Measurements from ENCODE around the gene TOR3A.
A peak's percentile ranks its signal among the peaks of the same experiment; 100 is the strongest.

The TOR3A gene

DNA sequence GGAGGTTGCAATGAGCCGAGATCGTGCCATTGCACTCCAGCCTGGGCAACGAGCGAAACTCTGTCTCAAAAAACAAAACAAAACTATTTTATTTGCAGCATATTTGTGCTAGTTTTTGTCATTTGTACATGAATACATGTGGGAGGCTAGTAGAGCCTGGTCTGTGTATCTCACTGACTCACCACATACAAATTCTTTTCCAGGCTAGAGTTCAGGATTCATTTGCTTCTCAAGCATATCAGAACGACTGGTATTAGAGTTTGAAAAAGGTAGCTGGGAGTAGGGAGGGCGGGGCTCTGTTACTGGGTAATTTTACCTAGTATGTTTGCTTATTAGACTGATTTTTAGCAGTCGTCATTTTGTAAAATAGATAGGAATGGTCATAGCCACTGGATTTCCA is 4.5 kb upstream of the TOR3A start:
- DNase-seq: no peak

DNA sequence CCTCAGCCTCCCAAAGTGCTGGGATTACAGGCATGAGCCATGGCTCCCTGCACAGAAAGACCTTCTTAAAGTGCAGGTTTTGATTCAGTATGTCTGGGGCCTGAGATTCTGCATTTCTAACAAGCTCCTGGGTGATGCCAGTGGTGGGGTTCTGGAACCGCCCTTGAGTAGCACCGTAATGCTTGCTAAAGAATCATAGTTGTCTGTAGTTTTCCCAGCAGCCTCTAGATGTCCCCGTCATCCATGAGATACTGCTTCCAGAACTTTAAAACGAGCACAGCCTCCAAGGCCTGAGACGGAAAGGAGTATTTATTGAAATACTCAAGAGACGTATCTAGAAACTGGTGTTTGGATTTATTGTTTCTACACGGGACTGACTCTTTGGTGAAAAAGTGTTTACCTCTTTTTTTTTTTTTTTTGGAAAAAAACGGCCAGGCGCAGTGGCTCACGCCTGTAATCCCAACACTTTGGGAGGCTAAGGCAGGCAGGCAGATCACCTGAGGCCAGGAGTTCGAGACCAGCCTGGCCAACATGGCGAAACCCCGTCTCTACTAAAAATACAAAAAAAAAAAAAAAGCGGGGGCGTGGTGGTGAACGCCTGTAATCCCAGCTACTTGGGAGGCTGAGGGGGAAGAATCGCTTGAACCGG is 2.6 kb upstream of the TOR3A start:
- peak; percentile 72 for DNase-seq

DNA sequence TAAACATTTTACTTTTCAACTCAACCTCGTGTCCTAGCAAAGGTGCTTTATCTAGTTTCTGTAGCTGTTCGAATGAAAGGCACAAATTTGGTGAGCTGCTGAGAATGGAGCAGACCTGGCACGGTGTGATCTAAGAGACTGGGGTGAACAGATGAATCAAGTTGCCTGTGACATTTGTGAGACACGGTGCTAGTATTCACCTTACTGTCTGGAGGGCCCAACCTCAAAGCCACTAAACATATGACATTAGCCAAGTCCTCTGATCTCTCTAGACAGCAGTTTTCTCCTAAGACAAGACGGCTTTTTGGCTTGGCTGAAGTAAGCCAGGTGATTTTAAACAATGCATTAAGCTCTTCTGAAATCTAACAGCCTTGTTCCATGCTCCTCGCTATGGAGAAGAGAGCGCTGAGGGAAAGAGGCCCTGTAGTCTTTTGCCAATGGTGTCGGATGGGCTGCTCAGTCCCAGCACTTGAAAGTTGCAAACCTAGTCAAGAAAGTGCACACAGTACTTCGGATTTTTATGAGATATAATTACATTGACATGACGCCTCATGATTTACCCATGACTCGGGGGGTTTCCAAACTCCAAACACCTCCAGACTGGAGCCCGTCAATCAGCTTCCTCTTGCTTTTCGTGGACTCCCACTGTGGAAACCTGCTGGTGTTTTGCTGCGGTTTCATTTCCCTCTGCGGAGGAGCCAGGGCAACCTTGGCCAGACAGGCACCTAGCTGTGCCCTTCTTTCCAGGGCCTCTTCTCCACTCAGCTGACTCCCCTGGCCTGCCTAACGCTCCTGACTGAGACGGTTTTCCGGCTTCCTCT is 794 bp upstream of the TOR3A start:
- no peak for DNase-seq

DNA sequence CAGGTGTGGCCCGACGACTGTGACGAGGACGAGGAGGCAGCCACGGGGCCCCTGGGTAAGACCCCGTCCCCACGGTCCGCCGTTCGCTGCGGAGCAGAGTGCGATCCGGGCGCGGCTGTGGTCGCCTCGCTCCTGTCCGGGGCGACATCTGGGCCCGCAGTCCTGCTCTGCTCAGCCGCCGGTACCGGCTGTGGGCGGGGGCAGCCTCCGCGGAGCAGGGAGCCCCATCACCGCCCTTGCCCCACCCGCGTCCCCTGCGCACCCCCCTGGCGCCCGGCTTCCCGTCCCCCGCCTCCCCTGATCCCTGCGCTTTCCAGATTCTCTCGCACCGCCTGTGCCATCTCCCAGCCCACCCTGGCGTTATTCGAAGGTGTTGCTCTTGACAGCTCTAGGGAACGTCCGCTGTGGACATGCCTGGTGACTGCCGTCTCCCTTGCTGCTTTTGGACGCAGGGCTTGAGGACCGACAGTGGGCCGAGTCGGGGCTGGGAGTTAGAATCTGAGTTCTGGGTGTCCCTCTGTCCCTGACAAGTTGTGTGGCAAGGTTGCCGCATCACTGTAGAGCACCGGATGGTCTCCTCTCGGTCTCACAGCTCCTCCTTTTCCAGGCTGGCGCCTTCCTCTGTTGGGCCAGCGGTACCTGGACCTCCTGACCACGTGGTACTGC is 596 bp downstream of the TOR3A start:
- DNase-seq: no peak

DNA sequence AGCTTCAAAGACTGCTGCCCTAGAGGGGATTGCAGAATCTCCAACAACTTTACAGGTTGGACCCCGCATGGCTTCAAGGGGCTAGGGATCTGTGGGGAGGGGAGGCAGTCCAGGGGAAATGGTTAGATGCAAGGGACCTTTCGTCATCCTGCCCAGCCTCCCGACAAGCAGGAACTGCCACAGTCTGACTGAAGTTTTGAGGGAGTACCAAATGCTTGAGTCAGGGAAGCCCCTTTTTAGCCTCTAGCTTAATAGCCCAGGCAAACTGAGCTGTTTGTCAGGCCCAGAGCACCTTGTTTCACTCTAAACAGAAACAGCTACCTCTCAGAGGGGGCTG is 1.1 kb downstream of the TOR3A start:
- DNase-seq: no peak

DNA sequence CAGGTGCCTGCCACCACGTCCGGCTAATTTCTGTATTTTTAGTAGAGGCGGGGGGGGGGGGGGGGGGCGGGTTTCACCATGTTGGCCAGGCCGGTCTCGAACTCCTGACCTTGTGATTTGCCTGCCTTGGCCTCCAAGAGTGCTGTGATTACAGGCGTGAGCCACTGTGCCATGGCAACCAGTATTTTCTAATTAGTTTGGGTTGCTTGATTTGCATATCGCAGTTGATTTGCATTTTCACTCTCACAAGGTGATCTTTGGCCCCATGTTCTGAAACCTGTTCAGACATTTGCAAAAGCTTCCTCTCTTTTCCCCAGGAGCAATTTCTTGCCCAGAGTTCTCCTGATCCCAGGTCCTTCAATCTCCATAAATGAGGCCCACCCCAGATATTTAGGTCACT is 1.7 kb downstream of the TOR3A start:
- no peak for DNase-seq

DNA sequence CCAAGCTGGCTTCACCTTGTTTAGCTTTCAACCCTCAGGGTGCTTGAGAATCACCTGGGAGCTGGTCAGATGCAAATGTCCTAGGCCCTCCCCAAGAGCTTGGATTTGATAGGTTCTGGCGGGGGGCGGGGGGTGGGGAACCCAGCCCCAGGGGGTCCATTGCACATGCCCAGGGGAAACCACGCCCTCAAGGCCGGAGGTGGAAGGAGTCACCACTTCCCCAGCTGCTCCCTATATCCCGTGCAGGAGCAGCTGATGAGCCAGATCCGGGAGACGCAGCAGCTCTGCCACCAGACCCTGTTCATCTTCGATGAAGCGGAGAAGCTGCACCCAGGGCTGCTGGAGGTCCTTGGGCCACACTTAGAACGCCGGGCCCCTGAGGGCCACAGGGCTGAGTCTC is 5.8 kb downstream of the TOR3A start:
- no peak for DNase-seq

DNA sequence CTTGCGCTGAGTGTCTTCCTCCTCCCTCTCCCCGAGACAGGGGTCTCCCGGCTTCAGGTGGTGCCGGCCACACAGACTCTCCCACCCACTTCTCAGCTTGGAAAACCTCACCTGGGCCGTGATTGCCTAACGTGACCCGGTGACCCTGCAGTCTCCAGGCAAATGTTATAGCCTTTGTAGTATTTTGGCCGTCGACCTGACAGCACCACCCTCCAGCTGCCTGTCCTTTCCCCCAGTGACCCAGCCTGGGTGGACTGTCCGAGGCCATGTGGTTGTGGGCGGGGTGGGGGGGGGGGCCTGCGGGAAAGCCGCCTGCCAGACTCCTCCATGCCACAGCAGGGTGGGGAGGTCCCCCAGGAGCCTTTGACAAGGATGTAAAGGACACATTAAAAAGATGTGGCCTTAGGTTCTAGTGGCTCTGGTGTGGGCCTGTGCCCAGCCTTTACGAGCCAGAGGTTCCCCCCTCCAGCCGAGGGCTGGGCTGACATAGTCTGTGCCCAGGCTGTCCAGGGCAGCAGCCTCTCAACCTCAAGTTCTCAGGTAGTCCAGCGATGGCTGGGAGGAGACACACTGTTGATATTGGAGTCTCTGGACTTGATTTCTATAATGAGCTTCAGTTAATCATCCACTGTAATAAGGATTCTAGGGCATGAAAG is 8.1 kb downstream of the TOR3A start:
- no peak for DNase-seq

DNA sequence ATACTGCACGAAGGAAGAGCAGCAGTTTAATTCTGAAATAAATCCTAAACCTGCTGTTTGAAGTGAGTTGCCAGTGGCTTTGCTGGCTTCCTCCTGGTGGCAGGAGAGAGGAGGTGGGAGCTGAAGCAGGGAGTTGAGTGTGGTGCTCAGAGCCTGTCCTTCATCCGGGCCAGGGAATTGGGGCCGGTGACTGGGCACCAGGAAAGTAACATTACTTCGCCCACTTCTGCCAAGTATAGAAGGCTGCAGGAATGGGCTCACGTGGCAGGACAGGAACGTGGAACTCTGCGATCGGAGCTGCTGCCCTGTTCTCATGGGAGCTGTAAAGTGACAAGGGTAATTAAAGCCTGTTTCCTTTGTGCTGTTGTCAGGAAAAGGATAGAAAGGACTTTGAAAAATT is 8.7 kb downstream of the TOR3A start:
- DNase-seq: no peak

DNA sequence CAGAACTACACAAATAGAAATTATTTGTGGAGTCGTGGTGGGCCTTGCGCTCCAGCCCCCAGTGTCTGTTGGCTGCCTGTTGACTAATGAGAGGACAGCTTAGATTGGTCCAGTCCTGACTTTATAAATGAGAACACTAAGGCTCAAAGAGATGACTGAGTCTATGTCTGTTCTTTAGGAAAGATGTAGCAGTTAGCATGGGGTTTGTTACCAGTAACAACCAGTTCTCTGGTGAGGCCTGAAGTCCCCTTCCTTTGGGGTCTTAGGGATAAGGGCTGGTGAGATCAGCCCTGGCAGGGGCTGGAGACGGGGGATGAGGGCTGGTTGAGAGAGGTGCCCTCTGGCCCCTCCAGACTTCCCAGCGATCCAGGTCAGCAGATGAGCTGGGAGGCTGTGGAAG is 9.1 kb downstream of the TOR3A start:
- no peak for DNase-seq

DNA sequence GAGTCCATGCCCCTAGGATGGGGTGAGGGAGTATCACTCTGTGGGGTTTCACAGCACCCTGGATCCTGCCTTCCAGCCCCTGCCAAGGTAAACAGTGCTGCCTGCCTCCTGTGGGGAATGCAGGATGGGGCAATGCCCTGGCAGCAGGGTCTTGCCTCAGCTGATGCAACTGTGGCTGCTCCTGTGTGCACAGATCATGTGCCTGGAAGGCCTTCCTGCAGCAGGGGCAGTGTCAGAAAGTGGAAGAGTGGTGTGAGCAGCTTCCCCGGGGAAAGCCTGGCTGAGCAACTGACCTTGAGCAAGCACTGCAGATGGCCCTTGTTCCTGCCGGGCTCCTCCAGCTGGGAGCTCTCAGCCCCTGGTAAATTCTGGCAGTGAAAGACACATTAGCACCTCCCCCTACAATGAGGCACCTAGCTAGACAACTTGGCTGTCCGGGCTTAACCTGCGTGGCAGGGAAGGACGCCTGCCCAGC is 9.9 kb downstream of the TOR3A start:
- no peak for DNase-seq

DNA sequence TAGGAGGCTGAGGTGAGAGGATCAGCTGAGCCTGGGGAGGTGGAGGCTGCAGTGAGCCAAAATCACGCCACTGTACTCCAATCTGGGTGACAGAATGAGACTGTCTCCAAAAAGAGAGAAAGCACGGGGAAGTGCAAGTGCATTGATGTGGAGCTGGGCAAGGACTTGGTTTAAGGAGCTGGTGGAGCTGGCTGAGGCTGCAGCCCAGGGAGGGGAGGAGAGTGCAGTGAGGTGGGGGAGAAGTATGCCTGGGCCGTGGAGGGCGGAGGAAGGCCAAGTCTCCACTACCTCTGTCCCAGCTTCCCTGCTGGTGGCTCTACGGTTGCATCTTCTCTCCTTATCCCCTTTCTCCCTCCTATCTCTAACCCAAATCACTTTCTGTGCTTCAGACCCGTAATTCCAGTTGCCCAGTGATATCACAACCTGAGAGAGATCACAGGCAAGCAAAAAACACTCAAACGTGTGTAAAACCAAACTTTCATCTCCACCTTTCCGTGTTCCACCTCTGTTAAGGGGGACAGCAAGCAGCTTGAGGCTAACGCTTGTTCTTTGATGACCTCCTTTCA is 11.1 kb downstream of the TOR3A start:
- DNase-seq: no peak

DNA sequence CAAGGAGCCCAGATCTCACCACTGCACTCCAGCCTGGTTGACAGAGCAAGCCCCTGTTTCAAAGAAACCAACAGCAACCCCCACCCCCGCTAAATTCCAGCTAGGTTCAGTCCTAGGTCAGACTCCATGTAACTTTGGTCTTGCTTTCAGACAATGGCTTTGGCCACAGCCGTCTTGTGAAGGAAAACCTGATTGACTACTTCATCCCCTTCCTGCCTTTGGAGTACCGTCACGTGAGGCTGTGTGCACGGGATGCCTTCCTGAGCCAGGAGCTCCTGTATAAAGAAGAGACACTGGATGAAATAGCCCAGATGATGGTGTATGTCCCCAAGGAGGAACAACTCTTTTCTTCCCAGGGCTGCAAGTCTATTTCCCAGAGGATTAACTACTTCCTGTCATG is 12.9 kb downstream of the TOR3A start:
- no peak for DNase-seq

DNA sequence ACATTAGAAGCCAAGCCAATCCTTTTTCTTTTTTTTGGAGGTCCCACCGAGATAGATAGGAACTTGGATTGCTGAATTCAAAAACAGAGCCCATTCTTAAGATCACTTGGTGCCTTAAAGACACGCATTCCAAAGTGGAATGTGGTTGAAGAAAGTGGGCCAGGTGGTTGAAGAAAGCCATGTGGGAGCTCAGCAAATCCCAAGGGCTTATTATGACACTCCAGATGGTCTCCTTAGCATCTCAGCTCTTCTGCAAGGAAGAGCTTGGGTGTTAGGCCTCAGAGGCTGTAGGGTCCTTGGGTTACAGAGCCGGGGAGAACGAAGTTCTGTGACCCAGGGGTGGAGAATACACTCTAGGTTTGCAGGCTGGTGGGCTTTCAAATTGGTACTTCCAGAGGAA is 13.5 kb downstream of the TOR3A start:
- no peak for DNase-seq

DNA sequence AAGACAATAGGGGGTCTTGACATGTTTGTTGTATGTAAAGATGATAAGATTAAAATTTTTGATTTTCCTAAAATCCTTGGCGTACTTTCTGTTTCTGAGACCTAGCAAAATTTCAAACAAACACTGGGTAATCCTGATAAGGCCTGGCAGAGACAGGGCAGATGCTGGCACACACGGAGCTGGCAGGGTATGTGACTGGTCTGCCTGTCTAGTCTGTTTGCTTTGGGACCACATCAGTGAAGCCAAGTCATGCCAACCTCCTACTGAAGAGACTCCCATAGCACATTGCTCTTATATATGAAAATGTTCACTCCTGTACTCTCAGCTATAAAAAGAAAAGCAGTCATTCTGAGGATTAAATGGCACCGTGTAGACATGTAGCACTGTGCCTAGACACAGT is 14.1 kb downstream of the TOR3A start:
- no peak for DNase-seq

DNA sequence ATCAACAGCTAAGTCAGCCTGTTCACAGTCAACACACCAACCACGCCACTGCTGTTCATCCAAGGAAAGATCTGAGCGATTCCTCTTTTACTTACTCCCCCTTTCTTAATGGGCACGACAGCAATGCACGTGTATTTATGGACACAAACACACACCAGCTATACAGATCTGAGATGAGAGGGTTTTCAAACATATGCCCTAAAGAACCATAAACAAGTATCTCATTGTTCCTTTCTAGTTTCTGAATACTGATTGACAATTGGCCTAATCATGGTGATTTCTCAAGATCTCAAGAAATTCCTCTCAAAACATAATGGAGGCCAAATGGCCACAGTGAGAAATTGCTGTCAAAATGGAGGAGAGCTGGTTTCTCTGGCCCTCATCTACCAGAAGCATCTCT is 18.0 kb downstream of the TOR3A start:
- no peak for DNase-seq

DNA sequence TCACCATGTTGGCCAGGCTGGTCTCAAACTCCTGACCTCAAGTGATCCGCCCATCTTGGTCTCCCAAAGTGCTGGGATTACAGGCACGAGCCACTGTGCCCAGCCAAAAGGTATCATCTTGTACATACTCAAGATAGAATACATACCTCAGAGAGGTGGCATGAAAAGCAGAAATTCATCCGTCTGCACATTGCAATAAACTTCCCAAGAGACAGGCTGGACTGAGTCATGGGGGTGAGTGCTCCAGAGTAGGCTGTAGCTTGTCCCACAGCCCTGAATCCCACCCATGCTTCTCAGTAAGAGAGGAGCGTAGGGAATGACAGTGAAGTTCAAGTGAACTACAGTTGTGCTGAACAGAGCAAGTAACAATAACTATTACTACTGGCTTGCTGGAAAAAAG is 19.7 kb downstream of the TOR3A start:
- no peak for DNase-seq

DNA sequence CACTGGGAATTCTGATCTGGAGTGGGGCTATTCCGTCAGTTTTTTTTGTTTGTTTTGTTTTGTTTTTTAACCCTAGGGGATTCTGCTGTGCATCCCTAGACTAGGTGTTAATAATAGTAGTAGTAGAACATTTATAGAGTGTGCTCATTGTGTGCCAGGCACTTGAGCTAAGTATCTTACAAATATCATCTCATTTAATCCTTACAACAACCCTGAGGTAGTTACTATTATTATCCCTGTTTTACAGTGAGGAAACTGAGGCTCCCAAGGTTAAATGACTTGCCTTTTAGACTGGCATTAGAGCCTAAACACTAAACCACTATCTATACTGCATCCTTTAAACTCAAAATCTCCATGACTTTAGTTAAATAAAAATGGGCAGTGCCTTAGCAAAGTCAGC is 22.1 kb downstream of the TOR3A start:
- DNase-seq: no peak

DNA sequence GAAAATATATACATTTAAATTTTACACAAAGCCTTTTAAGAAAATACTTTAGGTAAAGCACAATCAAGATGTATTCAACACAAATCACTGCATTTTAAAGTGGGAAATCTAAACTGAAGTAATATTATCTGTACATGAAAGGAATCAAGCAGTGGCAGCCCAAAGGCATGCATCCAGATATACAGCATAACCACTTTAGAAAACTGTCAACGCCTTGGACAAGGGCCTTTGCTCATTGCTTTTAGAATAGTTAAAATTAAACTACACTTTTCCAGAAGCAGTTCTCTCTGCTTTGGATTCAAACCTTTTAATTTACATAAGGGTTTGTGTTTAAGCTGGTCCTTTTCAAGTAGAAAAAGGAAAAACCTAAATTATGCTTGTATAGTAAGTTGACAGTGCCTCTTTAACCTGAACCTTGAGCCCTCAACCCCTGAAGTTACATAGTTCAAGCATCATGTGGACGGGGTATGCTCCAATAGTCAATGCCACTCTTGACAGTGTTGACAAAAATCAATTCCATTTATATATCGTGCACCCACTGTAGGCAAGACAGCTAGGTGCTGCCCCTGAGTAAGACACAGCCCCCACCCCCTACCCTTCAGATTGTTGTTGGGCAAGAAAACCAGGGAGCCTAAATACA is 22.9 kb downstream of the TOR3A start:
- DNase-seq: no peak

DNA sequence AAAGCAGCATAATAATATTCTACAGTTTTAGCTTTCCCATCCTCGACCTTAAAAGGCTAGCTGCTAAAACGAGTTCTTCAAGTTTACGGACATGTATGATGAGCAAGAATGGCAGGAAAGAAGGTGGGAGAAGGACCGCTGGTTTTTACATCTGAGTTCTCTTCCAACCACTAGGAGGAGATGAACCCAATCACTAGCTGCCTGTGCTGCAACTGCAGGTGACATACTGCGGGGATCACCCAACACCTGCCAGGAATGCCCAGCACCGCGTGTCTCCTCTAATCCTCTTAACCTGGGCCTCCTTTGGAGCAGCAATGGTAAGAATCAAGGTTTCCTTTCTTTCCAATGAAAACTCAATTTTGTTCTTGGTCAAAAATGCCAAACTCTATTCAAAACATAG is 23.5 kb downstream of the TOR3A start:
- DNase-seq: no peak

DNA sequence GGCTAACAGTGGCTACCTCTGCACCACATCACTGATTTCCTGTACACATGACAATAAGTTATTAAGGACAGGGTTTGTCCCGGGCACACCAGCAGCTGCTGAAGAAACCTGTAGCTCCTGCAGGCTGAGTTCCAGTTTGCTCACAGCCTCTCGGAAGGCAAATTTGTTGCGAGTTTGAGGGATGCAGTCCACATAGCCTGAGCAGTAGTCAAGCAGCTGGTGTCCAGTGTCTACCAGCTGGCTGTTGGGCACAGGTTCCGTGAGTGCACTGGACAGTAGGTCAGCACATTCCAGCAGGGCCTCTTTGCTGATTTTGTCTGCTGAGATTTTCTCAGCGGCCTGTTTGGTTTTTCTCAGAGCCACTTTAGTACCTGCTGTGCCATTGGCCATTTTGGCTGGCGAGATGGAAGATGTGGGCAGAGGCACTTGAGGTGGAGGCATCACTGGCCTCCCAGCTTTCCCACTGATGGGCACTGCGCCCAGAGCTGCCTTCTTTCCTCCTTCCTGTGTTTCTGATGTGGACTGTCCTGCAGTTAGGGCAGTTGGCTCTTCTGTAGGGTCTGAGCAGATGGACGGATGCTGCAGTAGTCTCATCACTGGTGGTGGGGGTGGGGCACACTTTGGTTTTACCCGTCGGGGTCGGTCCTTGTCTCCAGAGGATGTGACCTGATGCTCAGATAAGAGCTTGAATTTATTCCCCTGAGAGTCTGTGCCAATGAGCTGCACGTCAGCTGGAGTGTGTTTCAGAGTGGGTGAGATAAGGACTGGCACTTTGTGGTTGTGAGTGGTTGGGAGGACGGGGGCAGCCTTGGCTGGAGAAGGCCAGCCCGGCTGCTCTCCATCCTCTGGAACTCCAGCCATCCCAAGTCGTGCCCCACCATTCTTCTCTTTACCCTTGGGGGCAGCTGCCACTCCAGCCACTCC is 26.1 kb downstream of the TOR3A start:
- no peak for DNase-seq

DNA sequence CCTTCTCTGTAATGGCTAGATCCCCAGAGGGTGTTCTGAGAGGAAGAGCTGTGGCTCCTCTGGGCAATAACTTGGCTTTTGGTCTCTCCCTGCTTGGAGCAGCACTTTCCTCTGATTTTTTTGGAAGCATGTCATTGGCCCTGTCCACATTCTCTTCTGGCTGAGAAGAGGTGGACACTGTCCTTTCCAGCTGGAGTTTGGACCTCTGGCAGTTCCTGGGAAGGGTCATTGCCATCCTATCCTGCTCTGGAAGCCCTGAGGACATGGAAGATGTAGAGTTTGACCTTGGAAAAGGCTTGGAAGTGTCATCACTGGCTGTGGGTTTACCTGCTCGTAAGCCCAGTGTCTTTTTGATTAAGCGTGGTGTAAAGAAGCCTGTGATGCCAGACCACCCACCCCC is 26.8 kb downstream of the TOR3A start:
- no peak for DNase-seq
